Fibroblast of skin of left quadriceps (primary cell): Measurements from ENCODE around the gene MET.

Experiments
- DNase-seq, 2 experiments: peaks; one replicate each; pipeline ENCODE4 v3.0.0-alpha.2; 2013; ENCODE audit warnings: low read depth in 2 of 2

MET gene

DNA sequence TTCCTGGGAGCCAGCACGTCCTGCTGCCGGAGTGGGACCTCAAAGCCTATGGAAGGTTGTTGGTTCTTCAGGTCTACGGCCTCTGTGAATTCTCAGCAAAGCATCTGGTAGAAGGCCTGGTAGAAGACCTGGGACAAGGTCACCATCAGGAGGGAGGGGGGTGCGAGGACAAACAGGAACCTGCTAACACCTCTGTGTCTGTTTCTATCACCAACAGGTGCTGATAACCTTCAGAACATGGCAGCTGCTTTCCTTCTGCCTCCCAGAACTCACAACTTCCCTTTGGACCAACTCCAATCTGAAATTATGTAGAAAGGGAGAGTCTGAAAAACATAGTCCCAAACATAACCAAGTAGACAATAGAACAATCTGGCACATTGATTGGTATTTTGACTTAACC, 8.3 kb upstream of the MET start:
- DNase-seq, result no peak

DNA sequence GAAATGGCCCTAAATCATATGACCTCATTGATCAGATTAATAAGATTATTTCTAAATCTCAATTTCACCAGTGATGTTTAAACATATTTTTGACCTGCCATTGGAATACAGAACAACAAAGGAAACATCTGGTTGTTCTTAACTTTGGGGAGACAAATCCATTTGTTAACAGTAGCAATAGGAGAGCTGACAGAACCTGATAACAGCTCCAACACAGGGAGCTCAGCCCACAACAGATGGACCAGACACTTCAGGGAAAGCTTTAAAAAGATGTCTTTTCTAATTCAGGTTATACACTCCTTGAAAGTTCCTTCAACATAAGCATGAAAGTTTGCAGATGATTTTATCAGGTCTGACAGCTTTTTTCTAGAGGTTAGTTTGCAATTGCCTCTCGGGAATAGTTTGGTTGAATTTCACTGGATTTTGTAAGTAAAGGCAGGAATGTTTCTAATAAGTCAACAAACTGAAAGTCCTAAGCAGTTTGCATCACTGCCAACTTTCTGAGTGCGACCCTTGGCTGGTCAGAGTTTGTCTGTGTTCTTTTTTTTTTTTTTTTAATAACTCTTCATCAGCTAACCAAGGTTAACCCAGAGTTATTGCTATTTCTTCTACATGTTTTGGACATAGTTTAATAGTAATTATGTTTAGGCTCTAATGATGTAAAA, 6.5 kb upstream of the MET start:
- DNase-seq, result no peak

DNA sequence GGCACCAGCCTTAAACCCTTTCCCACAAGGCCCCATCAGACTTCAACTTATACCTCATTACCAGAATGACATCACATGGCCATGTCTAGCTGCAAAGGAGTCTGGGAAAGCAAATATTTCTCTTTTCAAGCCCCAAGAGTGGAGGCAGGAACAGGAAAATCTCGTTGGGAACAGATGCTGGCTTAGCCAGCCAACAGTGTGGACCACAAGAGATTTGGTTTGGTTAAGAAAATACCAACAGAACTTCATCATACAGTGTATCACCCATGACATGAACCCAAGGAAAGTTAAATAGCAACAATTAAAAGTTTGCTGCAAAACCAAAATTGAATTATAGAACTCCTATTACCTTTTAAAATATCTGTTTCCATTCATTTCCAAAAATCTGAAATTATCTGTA, 2.2 kb upstream of the MET start:
- no peak for DNase-seq

DNA sequence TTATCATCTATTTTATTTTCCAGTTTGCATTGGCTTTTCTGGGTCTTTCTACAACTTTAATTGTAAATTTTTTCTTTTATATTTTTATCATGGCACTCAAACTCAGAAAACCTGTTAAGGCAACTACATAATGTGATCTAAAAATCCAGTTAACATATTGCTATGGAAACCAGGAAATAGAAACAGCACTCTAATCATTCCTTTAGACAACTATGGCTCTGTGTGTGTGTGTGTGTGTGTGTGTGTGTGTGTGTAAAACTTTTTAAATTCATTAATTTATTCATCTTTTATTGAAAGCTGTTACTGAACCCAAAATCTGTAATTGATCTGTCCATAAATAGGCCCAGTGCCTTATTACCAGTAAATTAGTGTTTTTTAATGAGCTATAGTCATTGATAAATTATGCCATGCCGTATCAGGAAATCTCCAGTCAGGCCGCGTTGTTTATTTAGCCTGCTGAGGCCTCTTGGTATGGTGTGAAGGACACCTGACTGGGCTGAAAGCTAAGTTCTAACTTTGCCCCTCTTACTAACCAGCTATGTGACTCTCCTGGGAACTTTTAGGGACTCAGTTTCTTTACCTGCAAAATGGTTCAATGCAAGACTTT, 1.5 kb upstream of the MET start:
- no peak for DNase-seq

DNA sequence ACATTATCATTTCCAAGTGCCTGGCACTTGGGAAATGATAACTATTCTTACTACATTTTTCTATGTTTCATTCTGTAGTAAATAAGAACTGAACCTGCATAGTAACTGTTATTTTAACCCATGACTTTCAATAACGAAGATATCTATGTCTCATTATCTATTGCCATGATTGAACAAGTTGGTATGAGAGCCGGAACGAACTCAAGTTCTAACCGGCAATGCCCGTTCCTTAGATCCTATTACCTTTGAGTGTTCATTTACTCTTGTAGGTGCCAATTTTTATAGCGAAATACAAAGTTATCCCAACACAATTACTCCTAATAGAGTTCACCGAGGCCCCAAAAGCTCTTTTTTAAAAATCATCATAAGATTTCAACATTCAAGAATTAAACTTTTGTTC, 885 bp upstream of the MET start:
- no peak for DNase-seq

DNA sequence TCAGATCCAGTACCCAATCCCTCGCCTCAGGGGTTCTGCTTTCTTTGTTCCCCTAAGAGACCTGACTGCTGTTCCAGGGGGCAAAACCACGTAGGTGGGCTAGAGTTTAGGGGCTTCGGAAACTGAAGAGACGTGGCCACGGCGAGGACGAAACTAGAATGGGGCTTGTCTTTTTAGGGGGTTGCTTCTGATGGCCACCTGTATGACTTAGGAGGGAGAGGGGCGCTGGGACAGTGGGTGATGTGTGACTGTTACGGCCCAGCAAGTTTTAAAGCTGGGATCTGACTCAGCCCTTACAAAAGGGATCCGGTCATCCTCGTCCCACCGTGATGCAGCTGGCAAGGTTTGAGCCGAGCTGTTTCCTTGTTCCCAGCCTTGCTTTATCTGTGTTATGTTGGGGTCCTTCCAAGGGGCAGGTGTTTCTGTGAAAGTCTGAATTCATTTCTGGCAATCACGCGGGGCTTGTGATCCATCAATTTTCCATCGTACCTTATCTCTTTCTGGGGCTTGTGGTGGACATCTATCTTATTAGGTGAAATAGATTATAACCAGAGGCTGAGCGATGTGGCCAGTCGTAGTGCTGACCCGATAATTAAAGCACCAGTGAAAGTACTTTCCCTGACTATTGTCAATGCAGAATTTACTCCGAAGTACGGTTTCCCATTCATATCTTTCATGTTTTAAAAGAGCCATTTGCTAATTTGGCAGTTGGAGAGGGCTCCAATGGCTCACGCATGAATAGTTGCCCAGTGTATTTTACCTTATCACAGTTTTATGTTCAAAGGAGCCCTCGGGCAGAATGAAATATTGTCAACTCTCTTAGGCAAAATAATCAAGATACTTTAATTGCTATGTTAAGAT, 830 bp downstream of the MET start:
- DNase-seq, result no peak

DNA sequence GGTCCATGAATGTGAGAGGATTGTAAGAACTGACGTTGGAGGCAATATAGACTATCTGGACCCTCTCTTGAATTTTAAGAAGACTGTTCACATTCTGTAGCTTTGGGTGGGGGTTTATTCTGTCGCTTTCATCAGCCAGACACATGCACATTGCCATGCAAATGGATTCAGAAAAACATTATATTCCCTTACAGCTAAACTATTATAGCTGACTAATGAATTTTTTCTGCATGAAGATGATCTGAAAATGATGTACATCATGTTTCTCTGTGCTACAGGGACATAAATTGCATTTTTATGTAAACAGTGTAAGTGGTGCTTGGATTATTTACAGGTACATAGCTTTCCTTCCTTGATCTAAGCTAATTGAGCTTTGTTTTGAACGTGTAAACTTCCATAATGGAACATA, 1.5 kb downstream of the MET start:
- no peak for DNase-seq

DNA sequence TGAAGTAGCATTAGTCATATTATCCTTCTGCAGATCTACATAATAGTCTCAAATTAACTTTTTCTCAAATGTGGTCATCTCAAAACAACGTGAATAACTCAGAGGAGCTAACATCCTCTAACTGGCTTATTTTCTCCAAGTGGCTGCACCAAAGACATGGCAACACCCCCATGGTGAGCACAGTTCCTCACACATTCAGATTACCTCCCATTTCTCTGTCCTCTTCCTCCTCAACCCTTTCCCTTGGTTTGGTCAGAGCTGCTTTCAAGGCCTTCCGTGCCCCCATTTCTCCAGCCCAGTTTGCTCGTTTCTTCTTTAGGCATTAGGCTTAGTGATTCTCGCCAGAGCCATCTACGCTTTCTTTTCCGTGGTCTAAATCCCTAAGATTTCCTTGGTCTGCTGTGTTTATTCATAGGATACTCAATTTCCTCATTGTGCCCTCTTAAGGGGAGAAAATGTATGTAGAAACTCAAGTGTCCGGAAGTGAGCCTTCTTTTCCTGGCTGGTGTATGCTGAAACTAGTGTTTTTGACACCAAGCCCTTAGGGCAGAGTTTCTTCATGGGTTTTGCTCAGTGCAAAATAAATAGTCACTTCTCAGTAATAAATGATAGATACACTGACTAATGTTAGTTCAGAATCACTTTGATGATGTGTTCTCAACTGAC, 2.6 kb downstream of the MET start:
- DNase-seq, result no peak

DNA sequence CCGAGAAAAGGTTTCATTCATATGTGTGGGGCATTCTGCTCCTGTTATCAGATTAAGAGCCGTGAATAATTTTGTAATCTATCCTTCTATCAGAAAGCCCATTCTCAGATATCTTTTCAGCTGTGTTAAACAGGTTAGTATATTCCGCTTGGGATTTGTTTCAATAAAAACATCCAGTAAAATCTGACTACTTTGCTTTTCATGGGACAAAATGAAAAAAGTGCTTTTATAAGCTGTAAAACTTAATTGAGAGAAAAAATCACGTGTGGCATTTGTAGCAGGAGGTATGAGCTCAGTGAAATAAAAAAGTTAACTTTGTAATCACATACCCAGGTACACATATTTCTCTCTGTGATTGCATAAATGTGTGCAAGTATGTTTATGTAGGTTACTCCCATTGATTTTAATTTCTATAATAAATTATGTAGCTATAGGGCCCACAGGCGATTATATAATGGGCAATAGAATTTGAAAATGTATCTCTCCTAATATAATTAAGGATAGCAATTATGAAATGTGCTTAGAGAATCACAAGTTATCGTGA, 3.9 kb downstream of the MET start:
- no peak for DNase-seq

DNA sequence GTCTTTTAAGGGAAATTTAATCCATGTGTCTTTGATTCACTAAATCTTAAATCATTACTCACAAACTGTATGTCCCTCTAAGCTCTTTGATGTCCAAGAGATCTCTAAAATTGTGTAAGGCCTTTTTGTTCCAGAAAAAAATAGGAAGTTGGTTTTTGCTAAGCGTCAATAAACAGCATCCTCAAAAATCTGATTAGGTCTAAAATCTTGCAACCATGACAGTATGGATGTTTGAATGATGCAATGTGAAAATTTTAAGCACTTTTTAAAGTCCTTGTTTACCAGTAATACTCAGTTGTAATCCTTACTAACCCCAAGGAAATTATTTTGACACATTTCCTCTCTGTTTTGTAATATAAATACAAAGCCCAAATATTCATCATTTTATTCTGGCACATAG, 6.8 kb downstream of the MET start:
- no peak for DNase-seq

DNA sequence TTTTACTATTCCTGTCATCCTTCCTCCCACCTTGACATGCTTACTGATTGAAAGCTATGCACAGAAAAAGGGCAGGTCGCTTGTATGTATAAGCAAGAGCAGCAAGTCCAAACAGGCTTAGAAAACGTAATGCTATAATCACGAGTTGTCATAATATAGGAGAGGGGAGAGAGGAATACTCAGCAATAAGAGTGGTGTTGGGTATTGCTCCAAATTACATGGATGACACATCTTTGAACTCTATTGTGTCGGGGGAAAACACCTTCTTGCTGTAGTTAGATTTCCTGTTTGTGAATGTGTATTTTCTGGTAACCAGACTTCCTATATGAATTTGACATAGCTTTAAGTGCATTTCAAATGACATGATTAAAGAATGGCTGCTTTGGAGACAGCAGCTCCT, 7.5 kb downstream of the MET start:
- no peak for DNase-seq

DNA sequence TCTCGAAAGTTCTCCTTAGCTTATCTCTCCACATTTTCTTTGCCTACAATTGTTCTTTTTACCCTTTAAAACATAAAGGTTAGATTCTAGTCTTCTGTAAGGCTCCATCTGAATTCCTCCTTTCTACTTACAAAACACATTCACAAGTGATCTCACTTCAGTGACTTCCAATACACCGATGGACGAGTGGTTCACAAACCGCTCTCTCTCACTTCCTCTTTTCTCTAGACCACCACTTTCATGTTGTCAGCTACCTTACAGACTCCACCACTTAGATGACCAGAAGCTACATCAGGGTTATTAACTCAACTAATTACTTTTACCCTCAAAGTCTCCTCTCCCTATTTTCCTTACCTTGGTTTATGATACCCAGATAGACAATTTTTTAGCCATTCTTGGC, 11.8 kb downstream of the MET start:
- no peak for DNase-seq

DNA sequence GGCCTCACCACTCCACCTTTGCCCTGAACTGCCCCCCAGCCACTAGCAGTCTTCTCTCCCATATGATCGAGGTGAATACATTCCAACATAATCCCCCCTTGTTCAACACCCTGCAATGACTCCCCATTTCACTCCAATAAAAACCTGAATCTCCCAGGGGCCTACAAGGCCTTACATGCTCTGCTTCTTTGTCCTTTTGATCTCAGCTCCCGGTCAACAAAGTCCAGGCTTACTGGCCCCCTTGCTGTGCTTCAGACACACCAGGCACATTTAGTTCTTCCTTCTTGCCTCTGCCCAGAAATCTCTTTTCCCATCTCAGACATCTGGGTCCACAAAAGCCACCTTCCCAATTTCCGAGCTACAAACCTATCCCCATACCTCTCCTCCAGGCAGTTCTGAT, 14.0 kb downstream of the MET start:
- DNase-seq, result no peak

DNA sequence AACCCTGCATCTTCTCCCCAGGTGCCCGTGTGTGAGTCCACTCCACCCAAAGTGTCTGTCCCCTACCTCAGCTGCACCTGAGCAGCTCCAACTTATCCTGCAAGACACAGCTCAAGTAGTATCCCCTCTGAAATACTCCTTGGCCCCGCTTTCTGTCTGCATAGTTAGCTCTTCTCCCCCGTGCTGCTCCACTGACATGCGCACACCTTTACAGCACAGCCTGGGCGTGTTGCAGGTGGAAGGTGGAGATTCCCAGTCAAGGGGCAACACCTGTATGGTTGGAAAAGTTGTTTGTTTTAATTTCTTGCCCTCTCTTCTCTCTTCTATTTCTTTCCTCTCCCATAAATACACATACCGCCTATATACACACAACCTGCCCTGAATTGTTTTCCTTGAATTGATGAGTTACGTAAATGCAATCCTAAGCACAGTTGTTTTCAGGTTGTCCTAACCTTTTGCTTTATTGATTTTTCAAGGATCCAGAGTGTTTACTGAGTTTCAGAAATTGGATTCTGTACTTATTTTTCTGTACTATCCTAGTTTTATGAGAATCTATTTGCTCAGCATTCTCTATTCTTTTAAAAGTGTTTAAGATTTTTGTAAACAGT, 14.9 kb downstream of the MET start:
- DNase-seq, result no peak

DNA sequence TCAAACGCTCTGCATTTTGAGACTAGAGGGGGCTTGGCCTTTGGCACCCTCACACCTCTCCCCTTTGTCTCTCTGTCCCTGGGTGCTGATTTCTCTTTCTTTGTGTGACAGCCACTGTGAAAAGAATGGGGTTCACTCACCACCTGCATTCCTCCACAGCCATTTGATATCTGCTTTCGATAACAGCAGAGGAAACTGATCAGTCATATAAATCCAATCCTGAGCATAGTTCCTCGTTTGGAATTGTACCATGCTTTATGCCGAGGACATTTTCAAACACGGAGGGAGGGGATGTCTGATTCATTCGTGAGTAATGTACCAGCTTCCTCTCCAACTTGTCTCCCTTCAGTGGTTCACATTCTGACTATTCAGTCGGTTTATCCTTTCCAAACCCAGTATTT, 15.8 kb downstream of the MET start:
- DNase-seq, result peak; percentile 49 to 54

DNA sequence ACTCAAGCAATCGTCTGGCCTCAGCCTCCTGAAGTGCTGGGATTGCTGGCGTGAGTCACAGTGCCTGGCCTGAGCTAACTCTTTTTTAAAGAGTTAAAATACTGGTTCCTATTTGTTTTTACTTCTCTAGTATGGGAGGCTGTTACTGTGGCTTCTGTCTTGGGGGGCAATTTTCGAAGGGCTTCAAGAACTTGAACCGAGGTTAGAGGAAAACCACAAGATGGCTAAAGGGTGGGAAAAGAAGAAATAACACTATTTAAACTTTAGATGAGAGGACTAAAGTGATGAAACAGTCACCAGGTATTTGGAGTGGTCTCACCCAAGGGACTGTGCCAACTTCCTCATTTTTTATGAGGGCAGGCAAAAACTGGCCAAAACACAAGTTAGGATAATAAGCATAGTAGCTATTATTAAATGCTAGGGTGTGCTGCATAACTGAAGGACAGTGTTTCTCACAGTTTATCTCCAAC, 17.8 kb downstream of the MET start:
- DNase-seq, result no peak

DNA sequence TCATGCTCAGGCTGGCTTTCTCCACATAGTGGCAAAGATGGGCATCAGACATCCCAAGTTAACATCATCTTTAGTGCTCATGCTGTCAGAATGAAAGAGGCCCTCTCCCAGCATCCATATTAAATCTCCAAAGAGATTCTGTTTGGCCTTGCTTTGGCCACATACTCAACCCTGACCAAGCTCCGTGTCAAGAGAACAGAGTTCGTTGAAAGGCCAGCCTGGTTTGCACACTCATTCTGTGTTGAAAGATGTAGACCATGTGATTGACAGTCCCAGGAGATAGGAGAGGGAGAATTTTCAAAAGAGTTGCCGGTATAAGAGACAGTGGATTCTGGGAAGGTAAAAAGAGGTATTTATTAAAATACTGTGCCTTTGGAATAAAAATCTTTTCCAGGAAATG, 19.7 kb downstream of the MET start:
- no peak for DNase-seq

DNA sequence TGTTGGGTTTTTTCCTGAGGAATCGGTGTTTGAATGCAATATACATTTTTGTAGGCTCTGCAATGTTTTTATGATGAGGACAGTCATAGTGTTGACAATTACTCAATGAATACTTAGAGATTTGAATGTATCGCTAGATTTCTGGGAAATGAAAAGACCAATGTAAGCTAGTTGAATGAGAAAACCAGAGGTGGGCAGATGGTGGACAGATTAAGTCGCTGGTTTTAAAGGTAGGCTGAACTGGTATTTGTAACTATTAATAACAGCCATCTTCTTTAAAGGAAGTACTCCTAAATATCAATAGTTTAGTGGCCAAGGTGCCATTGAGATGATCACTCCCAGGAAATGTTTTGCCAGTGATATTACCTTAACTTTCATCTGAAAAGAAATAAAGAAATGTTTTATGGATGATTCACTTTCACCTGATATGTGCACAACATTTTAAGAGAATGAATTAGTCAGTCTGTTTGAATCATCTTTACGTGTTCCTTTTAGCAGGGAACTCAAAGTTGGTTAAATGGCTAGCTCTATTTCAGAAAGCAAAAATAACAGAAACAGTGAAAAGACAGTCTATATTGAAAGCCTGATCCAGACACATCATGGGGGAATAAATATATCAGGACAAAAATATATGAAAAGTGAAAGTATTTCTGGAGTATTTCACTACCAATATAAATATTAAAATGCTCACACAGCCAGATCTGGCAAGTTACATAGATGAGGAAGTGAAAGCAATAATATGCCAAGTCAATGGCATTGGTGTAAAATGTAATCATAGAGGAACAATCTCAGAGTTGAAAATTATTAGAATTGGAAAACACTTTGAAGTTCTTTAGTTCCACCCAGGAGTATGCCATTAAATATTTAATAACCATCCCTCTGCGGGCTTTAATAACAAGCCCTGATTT, 20.7 kb downstream of the MET start:
- no peak for DNase-seq

DNA sequence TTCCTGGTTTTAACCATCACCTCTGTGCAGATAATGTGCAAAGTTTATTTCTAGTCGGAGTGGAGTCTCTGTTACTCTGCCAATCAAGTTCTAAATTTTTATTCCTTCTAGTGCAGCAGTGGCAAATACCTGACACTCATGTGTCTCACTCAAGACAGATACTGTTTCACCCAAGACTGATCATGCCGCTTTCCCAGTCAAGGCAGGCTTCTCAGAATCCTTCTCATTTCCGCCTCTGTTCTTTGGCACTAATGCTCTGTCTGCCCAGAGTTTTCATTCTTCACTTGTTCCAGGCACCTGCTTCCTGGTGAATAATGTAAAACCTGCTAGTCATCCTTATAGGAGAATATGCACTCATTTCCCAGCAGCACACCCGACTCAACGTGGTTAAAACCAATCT, 24.7 kb downstream of the MET start:
- no peak for DNase-seq

DNA sequence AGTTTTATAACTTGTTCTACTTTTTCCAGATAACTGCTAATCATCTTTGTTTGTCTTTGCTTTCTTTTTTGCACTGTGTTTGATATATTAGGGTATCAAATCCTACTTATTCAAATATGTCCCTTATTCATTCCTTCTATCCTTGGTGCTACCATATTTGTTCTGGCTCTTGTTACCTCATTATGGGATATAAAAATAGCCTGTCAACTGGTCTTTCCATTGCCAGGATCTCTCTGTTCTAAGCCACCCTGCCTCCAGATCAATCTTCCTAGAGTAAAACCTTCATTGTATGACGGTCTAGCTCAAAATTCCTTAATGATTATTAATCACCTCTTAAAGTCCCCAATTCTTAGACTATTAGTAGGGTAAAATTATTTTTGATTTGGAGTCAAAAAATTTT, 25.2 kb downstream of the MET start:
- no peak for DNase-seq

DNA sequence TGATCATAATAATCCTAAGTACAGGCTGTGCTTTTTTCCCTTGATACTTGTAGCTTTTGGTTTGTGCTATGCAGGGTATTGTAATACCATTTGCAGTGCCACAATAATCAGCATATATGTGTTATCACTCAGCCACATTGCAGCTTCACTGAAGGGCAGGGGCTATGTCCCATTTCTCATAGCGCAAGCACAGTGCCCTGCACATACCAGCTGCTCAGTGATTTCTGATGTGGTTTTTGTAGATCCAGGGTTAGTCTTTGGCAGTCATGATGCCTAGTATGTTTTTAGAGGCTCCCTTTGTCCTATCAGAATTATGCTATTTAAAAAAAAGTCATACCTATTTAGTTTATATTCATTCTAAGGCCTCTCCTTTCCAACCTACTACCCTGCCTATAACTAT, 25.8 kb downstream of the MET start:
- no peak for DNase-seq
